Measurements from ENCODE around the gene ATAD2B. TPM values are rescaled to one million over a fixed set of nuclear protein-coding genes. Genes with fewer than 3 reads are reported as not detected.

Gene ATAD2B
- total and polyA plus RNA-seq, 2 experiments from 2014 or later = 4.8 to 6.7 TPM

GRCh38 chr2:23861952-23862351, 65.0 kb downstream of the ATAD2B start:
- Histone ChIP-seq H3K79me2 (ENCODE audit: insufficient read depth) (no peaks in the 10 kb centered on the region; the same call in 1 of the 2 replicates), H3K27me3 (replicated peaks; ENCODE audit: insufficient read depth) (no peaks in the 10 kb centered on the region), H3K27ac (no peak overlapping the region), H3K9me3 (ENCODE audit: low read depth) (no peaks in the 10 kb centered on the region), H4K20me1 (ENCODE audit: insufficient read depth) (no peaks in the 10 kb centered on the region), H3K9ac (no peak overlapping the region), H3K9me2 (ENCODE audit: insufficient read depth) (no peaks in the 10 kb centered on the region), H3K4me1 (ENCODE audit: insufficient read depth) (no peaks in the 10 kb centered on the region), H3K36me3 (ENCODE audit: low read depth) (peaks cover 14% of the 10 kb centered on the region), H3F3A (ENCODE audit: insufficient read depth) (no peaks in the 10 kb centered on the region), H2AFZ (no peak overlapping the region), H3K4me3 (no peak overlapping the region), H3K4me2 (ENCODE audit: unreplicated experiment) (no peak overlapping the region)
- no peak for TF ChIP-seq EZH2phosphoT487 (IDR thresholded peaks at IDR 0.05; ENCODE audit: insufficient read depth, low read depth)
- no peak for TF ChIP-seq EZH2 (IDR thresholded peaks at IDR 0.05; ENCODE audit: insufficient read depth, poor library complexity, severe bottlenecking)
- in situ Hi-C loops (cut with MboI) = no loop called here
- 98% methylated on average over 4 of the region's 4 CpGs for WGBS, 2 experiments (ENCODE audit: low coverage in 1 of 2, low lambda C conversion rate in 2 of 2, missing lambda C conversion rate in 2 of 2)
- DNase-seq = no peak

DNA sequence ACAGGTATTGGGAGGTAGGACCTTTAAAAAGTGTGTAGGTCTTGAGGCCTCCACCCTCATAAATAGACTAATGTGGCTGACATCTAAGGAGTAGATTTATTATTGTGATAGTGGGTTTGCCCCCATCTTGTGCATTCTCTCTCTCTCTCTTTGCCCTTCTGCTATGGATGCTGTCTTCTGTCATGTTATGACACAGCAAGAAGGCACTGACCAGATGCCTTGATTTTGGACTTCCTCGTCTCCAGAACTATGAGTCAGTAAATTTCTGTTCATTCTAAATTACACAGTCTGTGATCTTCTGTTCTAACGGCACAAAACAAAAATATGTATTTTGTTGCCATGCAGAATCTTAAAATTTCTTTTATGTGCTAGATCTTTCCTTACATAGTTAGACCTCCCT, 66.9 kb downstream of the ATAD2B start:
- Histone ChIP-seq H3K9ac (0 out of 2 replicates have a peak overlapping the region, but pooled peaks have one; percentile 14), H3K4me2 (ENCODE audit: unreplicated experiment) (no peak overlapping the region), H4K20me1 (ENCODE audit: insufficient read depth) (no peaks in the 10 kb centered on the region), H3K79me2 (ENCODE audit: insufficient read depth) (no peaks in the 10 kb centered on the region), H3K36me3 (ENCODE audit: low read depth) (no peaks in the 10 kb centered on the region; the same call in 1 of the 2 replicates), H3K9me2 (ENCODE audit: insufficient read depth) (no peaks in the 10 kb centered on the region), H3K9me3 (ENCODE audit: low read depth) (no peaks in the 10 kb centered on the region), H3K4me3 (no peak overlapping the region), H3K27ac (peak overlapping the region; percentile 50), H3K27me3 (replicated peaks; ENCODE audit: insufficient read depth) (no peaks in the 10 kb centered on the region), H3F3A (ENCODE audit: insufficient read depth) (no peaks in the 10 kb centered on the region), H2AFZ (no peak overlapping the region), H3K4me1 (ENCODE audit: insufficient read depth) (no peaks in the 10 kb centered on the region)
- peak; percentile 67 for DNase-seq
- no peak for TF ChIP-seq EZH2 (IDR thresholded peaks at IDR 0.05; ENCODE audit: insufficient read depth, poor library complexity, severe bottlenecking)
- in situ Hi-C loops (cut with MboI) = no loop called here
- WGBS, 2 experiments (ENCODE audit: low coverage in 1 of 2, low lambda C conversion rate in 2 of 2, missing lambda C conversion rate in 2 of 2) = 34 to 52% methylated on average over 2 of the region's 2 CpGs

GRCh38 chr2:23859234-23859633, 67.7 kb downstream of the ATAD2B start:
- Histone ChIP-seq H3K27ac (no peak overlapping the region), H3K9ac (no peak overlapping the region), H4K20me1 (ENCODE audit: insufficient read depth) (no peaks in the 10 kb centered on the region), H3K27me3 (replicated peaks; ENCODE audit: insufficient read depth) (no peaks in the 10 kb centered on the region), H2AFZ (no peak overlapping the region), H3K4me2 (ENCODE audit: unreplicated experiment) (no peak overlapping the region), H3K4me1 (ENCODE audit: insufficient read depth) (no peaks in the 10 kb centered on the region), H3K9me3 (ENCODE audit: low read depth) (no peaks in the 10 kb centered on the region), H3K4me3 (no peak overlapping the region), H3K79me2 (ENCODE audit: insufficient read depth) (no peaks in the 10 kb centered on the region), H3K36me3 (ENCODE audit: low read depth) (no peaks in the 10 kb centered on the region; the same call in 1 of the 2 replicates), H3F3A (ENCODE audit: insufficient read depth) (no peaks in the 10 kb centered on the region), H3K9me2 (ENCODE audit: insufficient read depth) (no peaks in the 10 kb centered on the region)
- 98 to 100% methylated on average over 2 of the region's 2 CpGs for WGBS, 2 experiments (ENCODE audit: low coverage in 1 of 2, low lambda C conversion rate in 2 of 2, missing lambda C conversion rate in 2 of 2)
- no peak for TF ChIP-seq EZH2 (IDR thresholded peaks at IDR 0.05; ENCODE audit: insufficient read depth, poor library complexity, severe bottlenecking)
- no peak for TF ChIP-seq EZH2phosphoT487 (IDR thresholded peaks at IDR 0.05; ENCODE audit: insufficient read depth, low read depth)
- in situ Hi-C loops (cut with MboI) = no loop called here
- DNase-seq = no peak

DNA sequence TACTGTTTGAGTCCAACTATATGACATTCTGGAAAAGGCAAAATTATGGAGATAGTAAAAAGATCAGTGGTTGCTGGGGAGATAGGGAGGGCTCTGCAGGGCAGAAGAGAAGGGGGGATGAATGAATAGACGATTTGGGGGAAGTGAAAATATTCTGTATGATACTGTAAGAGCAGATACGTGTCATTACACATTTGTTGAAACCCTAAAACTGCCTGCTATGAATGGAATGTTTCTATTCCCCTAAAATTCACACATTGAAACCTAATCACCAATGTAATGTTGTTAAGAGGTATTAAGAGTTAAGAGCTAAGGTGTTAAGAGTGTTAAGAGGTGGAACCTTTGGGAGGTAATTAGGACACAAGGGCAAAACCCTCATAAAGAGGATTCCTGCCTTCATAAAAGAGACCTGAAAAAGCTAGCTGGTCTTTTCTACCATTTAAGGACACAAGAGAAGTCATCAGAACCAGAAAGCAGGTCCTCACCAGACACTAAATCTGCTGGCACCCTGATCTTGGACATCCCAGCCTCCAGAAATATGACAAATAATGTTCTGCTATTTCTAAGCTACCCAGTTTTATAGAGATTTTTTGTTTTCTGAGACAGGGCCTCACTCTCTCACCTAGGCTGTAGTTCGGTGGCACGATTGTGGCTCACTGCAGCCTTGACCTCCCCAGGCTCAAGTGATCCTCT, 76.2 kb downstream of the ATAD2B start:
- no peaks in the 10 kb centered on the region for H3K4me1 ChIP-seq (ENCODE audit: insufficient read depth)
- in situ Hi-C loops (cut with MboI) = no loop called here
- no peak overlapping the region for H3K4me3 ChIP-seq
- no peaks in the 10 kb centered on the region for H3F3A ChIP-seq (ENCODE audit: insufficient read depth)
- no peak for DNase-seq
- no peaks in the 10 kb centered on the region for H3K27me3 ChIP-seq (replicated peaks; ENCODE audit: insufficient read depth)
- H3K9me3 ChIP-seq (ENCODE audit: low read depth) = no peaks in the 10 kb centered on the region
- peaks cover 9% of the 10 kb centered on the region; the same call in 1 of the 2 replicates for H3K36me3 ChIP-seq (ENCODE audit: low read depth)
- no peak for TF ChIP-seq EZH2 (IDR thresholded peaks at IDR 0.05; ENCODE audit: insufficient read depth, poor library complexity, severe bottlenecking)
- no peak for TF ChIP-seq EZH2phosphoT487 (IDR thresholded peaks at IDR 0.05; ENCODE audit: insufficient read depth, low read depth)
- no peaks in the 10 kb centered on the region for H4K20me1 ChIP-seq (ENCODE audit: insufficient read depth)
- no peak overlapping the region for H2AFZ ChIP-seq
- 78 to 85% methylated on average over 4 of the region's 4 CpGs for WGBS, 2 experiments (ENCODE audit: low coverage in 1 of 2, low lambda C conversion rate in 2 of 2, missing lambda C conversion rate in 2 of 2)
- H3K4me2 ChIP-seq (ENCODE audit: unreplicated experiment) = no peak overlapping the region
- no peak overlapping the region for H3K27ac ChIP-seq
- no peaks in the 10 kb centered on the region for H3K79me2 ChIP-seq (ENCODE audit: insufficient read depth)
- H3K9me2 ChIP-seq (ENCODE audit: insufficient read depth) = no peaks in the 10 kb centered on the region
- H3K9ac ChIP-seq = no peak overlapping the region
